GM23338 (cell line): ENCODE results near the gene GPATCH3. TPM values are rescaled to one million over a fixed set of nuclear protein-coding genes. Genes with fewer than 3 reads are reported as not detected.

Experiments
- ATAC-seq: fragments of 200-7000 bp; cut with Tn5 transposase; 3 replicates; pipeline ENCODE4 v1.9.1; 2020
- DNase-seq: peaks from one replicate; pipeline ENCODE4 v3.0.0-alpha.2; 2015; ENCODE audit warnings: low spot score
- H2AFZ ChIP-seq: fragments of 200-600 bp; sonication (generic); 2 replicates; pipeline ENCODE4 v1.8.0; 2016; ENCODE audit warnings: antibody characterized with exemption, mild to moderate bottlenecking, moderate library complexity
- H3F3A ChIP-seq: fragments of 200-600 bp; sonication (generic); replicated peaks from 2 replicates; pipeline ENCODE4 v1.8.0; 2017; ENCODE audit warnings: antibody characterized with exemption, mixed run types, low read depth
- H3K27ac ChIP-seq: fragments of 200-600 bp; sonication (generic); 2 replicates; pipeline ENCODE4 v1.6.1; 2016; ENCODE audit warnings: low read depth
- H3K27me3 ChIP-seq: fragments of 200-600 bp; sonication (generic); 2 replicates; pipeline ENCODE4 v1.8.0; 2016; ENCODE audit warnings: mild to moderate bottlenecking, mixed run types, moderate library complexity; ENCODE audit not compliant: insufficient read depth
- H3K36me3 ChIP-seq: fragments of 200-600 bp; sonication (generic); 2 replicates; pipeline ENCODE4 v1.8.0; 2016; ENCODE audit warnings: mild to moderate bottlenecking; ENCODE audit not compliant: insufficient read depth
- H3K4me1 ChIP-seq: fragments of 200-600 bp; sonication (generic); 2 replicates; pipeline ENCODE4 v1.8.0; 2016; ENCODE audit warnings: mild to moderate bottlenecking, moderate library complexity; ENCODE audit not compliant: insufficient read depth
- H3K4me2 ChIP-seq: fragments of 200-600 bp; sonication (generic); 2 replicates; pipeline ENCODE4 v1.7.1; 2017; ENCODE audit warnings: mixed run types
- H3K4me3 ChIP-seq: fragments of 200-600 bp; sonication (generic); 2 replicates; pipeline ENCODE4 v1.6.1; 2016; ENCODE audit warnings: mixed run types
- H3K79me2 ChIP-seq: fragments of 200-600 bp; sonication (generic); replicated peaks from 2 replicates; pipeline ENCODE4 v1.8.0; 2017; ENCODE audit warnings: mild to moderate bottlenecking; ENCODE audit not compliant: insufficient read depth
- H3K9me2 ChIP-seq: fragments of 200-600 bp; sonication (generic); 2 replicates; pipeline ENCODE4 v1.8.0; 2017; ENCODE audit not compliant: insufficient read depth
- H4K20me1 ChIP-seq: fragments of 200-600 bp; sonication (generic); replicated peaks from 2 replicates; pipeline ENCODE4 v1.8.0; 2017; ENCODE audit warnings: mild to moderate bottlenecking; ENCODE audit not compliant: insufficient read depth
- H3K27ac Mint-ChIP-seq: 2 replicates; pipeline ENCODE4 v1.8.0; 2020; ENCODE audit warnings: inconsistent platforms, mild to moderate bottlenecking, moderate library complexity, mixed read lengths
- H3K27me3 Mint-ChIP-seq: 3 replicates; pipeline ENCODE4 v1.8.0; 2022; ENCODE audit warnings: low read depth, mild to moderate bottlenecking, moderate library complexity, mixed read lengths, inconsistent platforms; ENCODE audit not compliant: insufficient read depth, poor library complexity
- H3K36me3 Mint-ChIP-seq: 3 replicates; pipeline ENCODE4 v1.8.0; 2021; ENCODE audit warnings: low read depth, mild to moderate bottlenecking, inconsistent platforms, moderate library complexity, mixed read lengths
- H3K4me1 Mint-ChIP-seq: 3 replicates; pipeline ENCODE4 v1.8.0; 2020; ENCODE audit warnings: mild to moderate bottlenecking, inconsistent platforms, mixed read lengths
- H3K4me3 Mint-ChIP-seq: 3 replicates; pipeline ENCODE4 v1.8.0; 2021; ENCODE audit warnings: moderate library complexity, mild to moderate bottlenecking, inconsistent platforms, mixed read lengths
- H3K9me3 Mint-ChIP-seq: 3 replicates; pipeline ENCODE4 v1.8.0; 2020; ENCODE audit warnings: moderate library complexity, mild to moderate bottlenecking, inconsistent platforms, mixed read lengths
- CREB1 ChIP-seq: fragments of 250-450 bp; sonication (Bioruptor Pico); IDR thresholded peaks from 2 replicates; pipeline ENCODE4 v1.5.0; 2020; ENCODE audit warnings: low read depth, mild to moderate bottlenecking, moderate library complexity
- EZH2 ChIP-seq: fragments of 200-600 bp; sonication (generic); IDR thresholded peaks from one replicate; pipeline ENCODE4 v1.8.0; 2017; ENCODE audit warnings: antibody characterized with exemption, mild to moderate bottlenecking, low read depth; ENCODE audit not compliant: unreplicated experiment
- JUNB ChIP-seq: IDR thresholded peaks from one replicate; pipeline ENCODE4 v1.6.1; 2016; ENCODE audit warnings: antibody characterized with exemption; ENCODE audit not compliant: unreplicated experiment
- POLR2AphosphoS5 ChIP-seq: IDR thresholded peaks from 2 replicates; pipeline ENCODE4 v1.6.1; 2016; ENCODE audit warnings: antibody characterized with exemption, low read depth
- ZNF114 ChIP-seq: fragments of 250-450 bp; sonication (Bioruptor Pico); IDR thresholded peaks from 2 replicates; pipeline ENCODE4 v1.5.0; 2020; ENCODE audit warnings: mild to moderate bottlenecking, moderate library complexity
- ZNF331 ChIP-seq: fragments of 250-450 bp; sonication (Bioruptor Pico); IDR thresholded peaks from 2 replicates; pipeline ENCODE4 v1.5.0; 2020; ENCODE audit warnings: low read depth, mild to moderate bottlenecking, moderate library complexity
- polyA plus RNA-seq: library from polyadenylated mRNA; unstranded; fragments of >200 nt; fragmentation: Nextera tagmentation; extraction: Ambion mirVana; gene quantifications from 2 replicates; pipeline ENCODE4 v1.2.1, GENCODE V29; 2016
- total RNA-seq: library from RNA; depleted of rRNA; stranded (reverse); fragments of >200 nt; shearing (Covaris generic); gene quantifications from 2 replicates; pipeline ENCODE4 v1.2.3, GENCODE V29; 2014
- TF ChIP-seq, protein P1 (sequence below): fragments of 250-450 bp; sonication (Bioruptor Pico); IDR thresholded peaks from 2 replicates; pipeline ENCODE4 v1.5.0; 2020; ENCODE audit warnings: mild to moderate bottlenecking, moderate library complexity
- TF ChIP-seq, protein P2 (sequence below): IDR thresholded peaks from 2 replicates; pipeline ENCODE4 v1.6.1; 2016; ENCODE audit warnings: antibody characterized with exemption
- TF ChIP-seq, protein P3 (sequence below): IDR thresholded peaks from one replicate; pipeline ENCODE4 v1.6.1; 2018; ENCODE audit warnings: antibody characterized with exemption; ENCODE audit not compliant: unreplicated experiment

The GPATCH3 gene
- total and polyA plus RNA-seq, 2 experiments from 2014 or later, result 10.5 to 13.0 TPM

DNA sequence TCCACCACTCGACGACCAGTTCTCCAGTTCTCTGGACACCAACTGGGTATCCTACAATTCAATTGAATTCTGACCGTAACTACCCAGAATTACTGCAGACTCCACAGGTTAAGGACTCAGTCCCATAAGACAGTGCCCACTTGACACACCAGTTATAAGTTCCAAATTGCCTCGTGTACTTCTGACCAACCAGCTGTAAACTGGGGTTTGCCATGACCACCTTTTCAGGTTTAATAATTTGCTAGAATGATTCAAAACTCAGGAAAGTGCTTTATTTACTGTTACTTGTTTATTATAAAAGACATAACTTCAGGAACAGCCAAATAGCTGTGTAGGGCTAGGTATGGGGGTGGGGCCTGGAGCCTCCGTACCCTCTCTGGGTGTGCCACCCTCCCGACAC lies 36.6 kb upstream of the GPATCH3 start (continued):
- TF ChIP-seq, protein P1, sequence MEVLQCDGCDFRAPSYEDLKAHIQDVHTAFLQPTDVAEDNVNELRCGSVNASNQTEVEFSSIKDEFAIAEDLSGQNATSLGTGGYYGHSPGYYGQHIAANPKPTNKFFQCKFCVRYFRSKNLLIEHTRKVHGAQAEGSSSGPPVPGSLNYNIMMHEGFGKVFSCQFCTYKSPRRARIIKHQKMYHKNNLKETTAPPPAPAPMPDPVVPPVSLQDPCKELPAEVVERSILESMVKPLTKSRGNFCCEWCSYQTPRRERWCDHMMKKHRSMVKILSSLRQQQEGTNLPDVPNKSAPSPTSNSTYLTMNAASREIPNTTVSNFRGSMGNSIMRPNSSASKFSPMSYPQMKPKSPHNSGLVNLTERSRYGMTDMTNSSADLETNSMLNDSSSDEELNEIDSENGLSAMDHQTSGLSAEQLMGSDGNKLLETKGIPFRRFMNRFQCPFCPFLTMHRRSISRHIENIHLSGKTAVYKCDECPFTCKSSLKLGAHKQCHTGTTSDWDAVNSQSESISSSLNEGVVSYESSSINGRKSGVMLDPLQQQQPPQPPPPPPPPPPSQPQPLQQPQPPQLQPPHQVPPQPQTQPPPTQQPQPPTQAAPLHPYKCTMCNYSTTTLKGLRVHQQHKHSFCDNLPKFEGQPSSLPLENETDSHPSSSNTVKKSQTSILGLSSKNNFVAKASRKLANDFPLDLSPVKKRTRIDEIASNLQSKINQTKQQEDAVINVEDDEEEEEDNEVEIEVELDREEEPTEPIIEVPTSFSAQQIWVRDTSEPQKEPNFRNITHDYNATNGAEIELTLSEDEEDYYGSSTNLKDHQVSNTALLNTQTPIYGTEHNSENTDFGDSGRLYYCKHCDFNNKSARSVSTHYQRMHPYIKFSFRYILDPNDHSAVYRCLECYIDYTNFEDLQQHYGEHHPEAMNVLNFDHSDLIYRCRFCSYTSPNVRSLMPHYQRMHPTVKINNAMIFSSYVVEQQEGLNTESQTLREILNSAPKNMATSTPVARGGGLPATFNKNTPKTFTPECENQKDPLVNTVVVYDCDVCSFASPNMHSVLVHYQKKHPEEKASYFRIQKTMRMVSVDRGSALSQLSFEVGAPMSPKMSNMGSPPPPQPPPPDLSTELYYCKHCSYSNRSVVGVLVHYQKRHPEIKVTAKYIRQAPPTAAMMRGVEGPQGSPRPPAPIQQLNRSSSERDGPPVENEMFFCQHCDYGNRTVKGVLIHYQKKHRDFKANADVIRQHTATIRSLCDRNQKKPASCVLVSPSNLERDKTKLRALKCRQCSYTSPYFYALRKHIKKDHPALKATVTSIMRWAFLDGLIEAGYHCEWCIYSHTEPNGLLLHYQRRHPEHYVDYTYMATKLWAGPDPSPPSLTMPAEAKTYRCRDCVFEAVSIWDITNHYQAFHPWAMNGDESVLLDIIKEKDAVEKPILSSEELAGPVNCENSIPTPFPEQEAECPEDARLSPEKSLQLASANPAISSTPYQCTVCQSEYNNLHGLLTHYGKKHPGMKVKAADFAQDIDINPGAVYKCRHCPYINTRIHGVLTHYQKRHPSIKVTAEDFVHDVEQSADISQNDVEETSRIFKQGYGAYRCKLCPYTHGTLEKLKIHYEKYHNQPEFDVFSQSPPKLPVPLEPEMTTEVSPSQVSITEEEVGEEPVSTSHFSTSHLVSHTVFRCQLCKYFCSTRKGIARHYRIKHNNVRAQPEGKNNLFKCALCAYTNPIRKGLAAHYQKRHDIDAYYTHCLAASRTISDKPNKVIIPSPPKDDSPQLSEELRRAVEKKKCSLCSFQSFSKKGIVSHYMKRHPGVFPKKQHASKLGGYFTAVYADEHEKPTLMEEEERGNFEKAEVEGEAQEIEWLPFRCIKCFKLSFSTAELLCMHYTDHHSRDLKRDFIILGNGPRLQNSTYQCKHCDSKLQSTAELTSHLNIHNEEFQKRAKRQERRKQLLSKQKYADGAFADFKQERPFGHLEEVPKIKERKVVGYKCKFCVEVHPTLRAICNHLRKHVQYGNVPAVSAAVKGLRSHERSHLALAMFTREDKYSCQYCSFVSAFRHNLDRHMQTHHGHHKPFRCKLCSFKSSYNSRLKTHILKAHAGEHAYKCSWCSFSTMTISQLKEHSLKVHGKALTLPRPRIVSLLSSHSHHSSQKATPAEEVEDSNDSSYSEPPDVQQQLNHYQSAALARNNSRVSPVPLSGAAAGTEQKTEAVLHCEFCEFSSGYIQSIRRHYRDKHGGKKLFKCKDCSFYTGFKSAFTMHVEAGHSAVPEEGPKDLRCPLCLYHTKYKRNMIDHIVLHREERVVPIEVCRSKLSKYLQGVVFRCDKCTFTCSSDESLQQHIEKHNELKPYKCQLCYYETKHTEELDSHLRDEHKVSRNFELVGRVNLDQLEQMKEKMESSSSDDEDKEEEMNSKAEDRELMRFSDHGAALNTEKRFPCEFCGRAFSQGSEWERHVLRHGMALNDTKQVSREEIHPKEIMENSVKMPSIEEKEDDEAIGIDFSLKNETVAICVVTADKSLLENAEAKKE (CRISPR knock-in tag), result no peak
- TF ChIP-seq ZNF114, result no peak

- Histone ChIP-seq H3F3A (peaks cover 10% of the 10 kb centered on the region; the same call in 1 of the 2 replicates), H3K36me3 (peaks cover 45% of the 10 kb centered on the region), H3K27me3 (no peaks in the 10 kb centered on the region), H3K4me2 (no peak overlapping the region), H4K20me1 (peaks cover 42% of the 10 kb centered on the region), H3K79me2 (peaks cover 71% of the 10 kb centered on the region), H3K9me2 (no peaks in the 10 kb centered on the region), H3K4me1 (0 out of 2 replicates have a peak, but pooled peaks cover 4% of the 10 kb centered on the region), H3K4me3 (no peak overlapping the region), H2AFZ (no peak overlapping the region), H3K27ac (no peak overlapping the region)
- H3K36me3 Mint-ChIP-seq, result peaks cover 75% of the 10 kb centered on the region
- ATAC-seq, result no peak
- no peaks in the 10 kb centered on the region for H3K27me3 Mint-ChIP-seq
- H3K4me3 Mint-ChIP-seq, result no peak overlapping the region
- no peaks in the 10 kb centered on the region for H3K9me3 Mint-ChIP-seq
- H3K4me1 Mint-ChIP-seq, result 0 out of 3 replicates have a peak, but pooled peaks cover 3% of the 10 kb centered on the region
- DNase-seq, result no peak
- H3K27ac Mint-ChIP-seq, result no peak overlapping the region
- TF ChIP-seq ZNF331 (no peak), JUNB (no peak), POLR2AphosphoS5 (no peak), EZH2 (no peak), CREB1 (no peak), ZNF114 (no peak)
- TF ChIP-seq, protein P2, sequence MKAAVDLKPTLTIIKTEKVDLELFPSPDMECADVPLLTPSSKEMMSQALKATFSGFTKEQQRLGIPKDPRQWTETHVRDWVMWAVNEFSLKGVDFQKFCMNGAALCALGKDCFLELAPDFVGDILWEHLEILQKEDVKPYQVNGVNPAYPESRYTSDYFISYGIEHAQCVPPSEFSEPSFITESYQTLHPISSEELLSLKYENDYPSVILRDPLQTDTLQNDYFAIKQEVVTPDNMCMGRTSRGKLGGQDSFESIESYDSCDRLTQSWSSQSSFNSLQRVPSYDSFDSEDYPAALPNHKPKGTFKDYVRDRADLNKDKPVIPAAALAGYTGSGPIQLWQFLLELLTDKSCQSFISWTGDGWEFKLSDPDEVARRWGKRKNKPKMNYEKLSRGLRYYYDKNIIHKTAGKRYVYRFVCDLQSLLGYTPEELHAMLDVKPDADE, result no peak
- TF ChIP-seq, protein P3, sequence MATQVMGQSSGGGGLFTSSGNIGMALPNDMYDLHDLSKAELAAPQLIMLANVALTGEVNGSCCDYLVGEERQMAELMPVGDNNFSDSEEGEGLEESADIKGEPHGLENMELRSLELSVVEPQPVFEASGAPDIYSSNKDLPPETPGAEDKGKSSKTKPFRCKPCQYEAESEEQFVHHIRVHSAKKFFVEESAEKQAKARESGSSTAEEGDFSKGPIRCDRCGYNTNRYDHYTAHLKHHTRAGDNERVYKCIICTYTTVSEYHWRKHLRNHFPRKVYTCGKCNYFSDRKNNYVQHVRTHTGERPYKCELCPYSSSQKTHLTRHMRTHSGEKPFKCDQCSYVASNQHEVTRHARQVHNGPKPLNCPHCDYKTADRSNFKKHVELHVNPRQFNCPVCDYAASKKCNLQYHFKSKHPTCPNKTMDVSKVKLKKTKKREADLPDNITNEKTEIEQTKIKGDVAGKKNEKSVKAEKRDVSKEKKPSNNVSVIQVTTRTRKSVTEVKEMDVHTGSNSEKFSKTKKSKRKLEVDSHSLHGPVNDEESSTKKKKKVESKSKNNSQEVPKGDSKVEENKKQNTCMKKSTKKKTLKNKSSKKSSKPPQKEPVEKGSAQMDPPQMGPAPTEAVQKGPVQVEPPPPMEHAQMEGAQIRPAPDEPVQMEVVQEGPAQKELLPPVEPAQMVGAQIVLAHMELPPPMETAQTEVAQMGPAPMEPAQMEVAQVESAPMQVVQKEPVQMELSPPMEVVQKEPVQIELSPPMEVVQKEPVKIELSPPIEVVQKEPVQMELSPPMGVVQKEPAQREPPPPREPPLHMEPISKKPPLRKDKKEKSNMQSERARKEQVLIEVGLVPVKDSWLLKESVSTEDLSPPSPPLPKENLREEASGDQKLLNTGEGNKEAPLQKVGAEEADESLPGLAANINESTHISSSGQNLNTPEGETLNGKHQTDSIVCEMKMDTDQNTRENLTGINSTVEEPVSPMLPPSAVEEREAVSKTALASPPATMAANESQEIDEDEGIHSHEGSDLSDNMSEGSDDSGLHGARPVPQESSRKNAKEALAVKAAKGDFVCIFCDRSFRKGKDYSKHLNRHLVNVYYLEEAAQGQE, result no peak
Measured at GRCh38 chr1:26932531-26932930, 32.3 kb upstream of the GPATCH3 start.
